H9 (cell line): ENCODE data around the gene SLC1A5. TPM values are rescaled to one million over a fixed set of nuclear protein-coding genes. Genes with fewer than 3 reads are reported as not detected.

Source experiments
- DNase-seq: peaks from one replicate; pipeline ENCODE4 v3.0.0-alpha.2; 2017
- H2AFZ ChIP-seq: one replicate; pipeline ENCODE4 v1.6.1; 2013; ENCODE audit warnings: mild to moderate bottlenecking, low read length, control low read depth, moderate library complexity
- H2AK5ac ChIP-seq: 2 replicates; pipeline ENCODE4 v1.6.1; 2013; ENCODE audit warnings: low read length, control low read depth, mixed read lengths; ENCODE audit not compliant: insufficient read length
- H2BK120ac ChIP-seq: one replicate; pipeline ENCODE4 v1.6.1; 2013; ENCODE audit warnings: low read depth, mild to moderate bottlenecking, low read length, control low read depth, inconsistent platforms; ENCODE audit not compliant: poor library complexity, severe bottlenecking
- H2BK12ac ChIP-seq: 2 replicates; pipeline ENCODE4 v1.6.1; 2013; ENCODE audit warnings: low read length, control low read depth, mixed read lengths, low read depth; ENCODE audit not compliant: insufficient read length
- H2BK15ac ChIP-seq: 2 replicates; pipeline ENCODE4 v1.6.1; 2013; ENCODE audit warnings: low read depth, low read length, control low read depth
- H2BK20ac ChIP-seq: one replicate; pipeline ENCODE4 v1.6.1; 2013; ENCODE audit warnings: low read depth, mild to moderate bottlenecking, low read length, control low read depth, inconsistent platforms; ENCODE audit not compliant: poor library complexity, severe bottlenecking
- H2BK5ac ChIP-seq: 2 replicates; pipeline ENCODE4 v1.6.1; 2013; ENCODE audit warnings: low read length, control low read depth, mixed read lengths; ENCODE audit not compliant: insufficient read length
- H3K14ac ChIP-seq: 2 replicates; pipeline ENCODE4 v1.6.1; 2013; ENCODE audit warnings: low read length, control low read depth; ENCODE audit not compliant: insufficient read depth
- H3K18ac ChIP-seq: 2 replicates; pipeline ENCODE4 v1.6.1; 2013; ENCODE audit warnings: low read depth, mild to moderate bottlenecking, mixed read lengths, low read length, control low read depth; ENCODE audit not compliant: insufficient read length
- H3K23ac ChIP-seq: 2 replicates; pipeline ENCODE4 v1.6.1; 2013; ENCODE audit warnings: low read length, control low read depth, mixed read lengths, low read depth; ENCODE audit not compliant: insufficient read length
- H3K23me2 ChIP-seq: 2 replicates; pipeline ENCODE4 v1.6.1; 2013; ENCODE audit warnings: low read depth, mild to moderate bottlenecking, mixed read lengths, low read length, control low read depth; ENCODE audit not compliant: insufficient read length, poor library complexity, severe bottlenecking
- H3K27ac ChIP-seq: 2 replicates; pipeline ENCODE4 v1.5.1; 2013; ENCODE audit warnings: low read length, control low read depth, mixed read lengths, low read depth; ENCODE audit not compliant: insufficient read length
- H3K27me3 ChIP-seq: 2 replicates; pipeline ENCODE4 v1.6.1; 2013; ENCODE audit warnings: low read length, control low read depth, inconsistent platforms; ENCODE audit not compliant: insufficient read depth
- H3K4ac ChIP-seq: 2 replicates; pipeline ENCODE4 v1.6.1; 2013; ENCODE audit warnings: low read depth, mild to moderate bottlenecking, control low read depth, inconsistent platforms, low read length, moderate library complexity
- H3K4me1 ChIP-seq: 2 replicates; pipeline ENCODE4 v1.6.1; 2013; ENCODE audit warnings: low read length, control low read depth, inconsistent platforms; ENCODE audit not compliant: insufficient read depth
- H3K4me2 ChIP-seq: 2 replicates; pipeline ENCODE4 v1.6.1; 2013; ENCODE audit warnings: low read length, control low read depth, mixed read lengths; ENCODE audit not compliant: insufficient read length, insufficient read depth
- H3K56ac ChIP-seq: 2 replicates; pipeline ENCODE4 v1.6.1; 2013; ENCODE audit warnings: low read depth, mild to moderate bottlenecking, mixed read lengths, low read length, control low read depth; ENCODE audit not compliant: insufficient read length
- H3K79me1 ChIP-seq: 2 replicates; pipeline ENCODE4 v1.6.1; 2013; ENCODE audit warnings: low read depth, mild to moderate bottlenecking, moderate library complexity, low read length, control low read depth, inconsistent platforms; ENCODE audit not compliant: insufficient read depth, poor library complexity, severe bottlenecking
- H3K79me2 ChIP-seq: 2 replicates; pipeline ENCODE4 v1.6.1; 2013; ENCODE audit warnings: low read length, control low read depth, inconsistent platforms; ENCODE audit not compliant: insufficient read depth
- H3K9ac ChIP-seq: 2 replicates; pipeline ENCODE4 v1.6.1; 2013; ENCODE audit warnings: low read length, control low read depth, mixed read lengths; ENCODE audit not compliant: insufficient read length; ENCODE audit errors: extremely low read depth
- H3K9me3 ChIP-seq: one replicate; pipeline ENCODE4 v1.6.1; 2013; ENCODE audit warnings: low read depth, low read length, inconsistent platforms; ENCODE audit not compliant: control insufficient read depth
- H3T11ph ChIP-seq: one replicate; pipeline ENCODE4 v1.6.1; 2013; ENCODE audit warnings: mild to moderate bottlenecking, low read length, control low read depth, inconsistent platforms
- H4K20me1 ChIP-seq: one replicate; pipeline ENCODE4 v1.6.1; 2013; ENCODE audit not compliant: control insufficient read depth, insufficient read length, insufficient read depth
- H4K5ac ChIP-seq: 2 replicates; pipeline ENCODE4 v1.6.1; 2013; ENCODE audit warnings: low read depth, mild to moderate bottlenecking, mixed read lengths, low read length, control low read depth; ENCODE audit not compliant: insufficient read length
- H4K8ac ChIP-seq: replicated peaks from 2 replicates; pipeline ENCODE4 v1.6.1; 2013; ENCODE audit warnings: low read length, control low read depth, mixed read lengths, low read depth; ENCODE audit not compliant: insufficient read length
- H4K91ac ChIP-seq: 2 replicates; pipeline ENCODE4 v1.6.1; 2013; ENCODE audit warnings: low read depth, mild to moderate bottlenecking, moderate library complexity, mixed read lengths, low read length, control low read depth; ENCODE audit not compliant: insufficient read length
- H3K27ac Mint-ChIP-seq, 3 experiments: 2 replicates in 2 of 3; 3 replicates in 1 of 3; pipeline ENCODE4 v1.8.0; 2020 to 2021; ENCODE audit warnings: mixed read lengths in 3 of 3, mild to moderate bottlenecking in 1 of 3, moderate library complexity in 1 of 3
- H3K27me3 Mint-ChIP-seq: 2 replicates; pipeline ENCODE4 v1.8.0; 2021; ENCODE audit warnings: low read depth, mild to moderate bottlenecking, moderate library complexity, mixed read lengths
- H3K36me3 Mint-ChIP-seq, 3 experiments: 2 replicates in 2 of 3; 3 replicates in 1 of 3; pipeline ENCODE4 v1.8.0; 2020 to 2021; ENCODE audit warnings: low read depth in 3 of 3, mixed read lengths in 3 of 3; ENCODE audit not compliant: insufficient read depth in 1 of 3
- H3K4me1 Mint-ChIP-seq, 2 experiments: 2 replicates each; pipeline ENCODE4 v1.8.0; 2020; ENCODE audit warnings: mixed read lengths in 2 of 2
- H3K4me3 Mint-ChIP-seq, 2 experiments: 2 replicates in 1 of 2; 3 replicates in 1 of 2; pipeline ENCODE4 v1.8.0; 2020 to 2021; ENCODE audit warnings: mild to moderate bottlenecking in 2 of 2, mixed read lengths in 2 of 2, moderate library complexity in 1 of 2
- H3K9me3 Mint-ChIP-seq, 2 experiments: 2 replicates in 1 of 2; 3 replicates in 1 of 2; pipeline ENCODE4 v1.8.0; 2020; ENCODE audit warnings: mild to moderate bottlenecking in 2 of 2, mixed read lengths in 2 of 2, moderate library complexity in 1 of 2
- WGBS: extraction: QIAGEN DNeasy Blood & Tissue Kit; methylation state at CpG from one replicate; pipeline ENCODE4 v1.1.7; 2013; ENCODE audit warnings: missing lambda C conversion rate, low lambda C conversion rate, mixed read lengths; ENCODE audit not compliant: insufficient read length; ENCODE audit errors: extremely low coverage; 5-methylcytosine and 5-hydroxymethylcytosine counted together
- total RNA-seq: library from RNA; stranded (reverse); gene quantifications from 2 replicates; pipeline ENCODE4 v1.2.1, GENCODE V29; 2021
- TF ChIP-seq, protein P1 (sequence below): fragments of 200-600 bp; sonication (generic); conservative IDR thresholded peaks from 3 replicates; pipeline ENCODE4 v1.8.0; 2021; ENCODE audit warnings: antibody characterized with exemption, mild to moderate bottlenecking

Gene SLC1A5
- total RNA-seq, 1 experiment from 2014 or later, result 258 TPM

DNA sequence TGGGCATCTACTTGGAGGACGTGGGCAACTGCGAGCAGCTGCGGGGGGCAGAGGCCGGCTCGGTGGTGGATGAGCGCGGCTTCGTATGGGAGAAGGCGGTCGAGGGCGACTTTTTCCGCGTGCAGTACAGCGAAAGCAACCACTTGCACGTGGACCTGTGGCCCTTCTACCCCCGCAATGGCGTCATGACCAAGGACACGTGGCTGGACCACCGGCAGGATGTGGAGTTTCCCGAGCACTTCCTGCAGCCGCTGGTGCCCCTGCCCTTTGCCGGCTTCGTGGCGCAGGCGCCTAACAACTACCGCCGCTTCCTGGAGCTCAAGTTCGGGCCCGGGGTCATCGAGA, 31.9 kb downstream of the SLC1A5 start:
- Histone ChIP-seq H2BK120ac (no peak overlapping the region), H3K9ac (no peak overlapping the region), H3K23me2 (no peaks in the 10 kb centered on the region), H4K91ac (no peak overlapping the region), H3K56ac (no peak overlapping the region), H3T11ph (no peak overlapping the region), H2BK5ac (no peak overlapping the region), H2BK15ac (no peak overlapping the region), H3K4me1 (no peaks in the 10 kb centered on the region), H3K79me2 (no peaks in the 10 kb centered on the region), H3K23ac (no peak overlapping the region), H4K8ac (no peak overlapping the region), H2AFZ (no peak overlapping the region), H3K79me1 (no peaks in the 10 kb centered on the region), H2BK12ac (no peak overlapping the region), H2BK20ac (no peak overlapping the region), H3K27me3 (no peaks in the 10 kb centered on the region), H4K5ac (no peak overlapping the region), H3K9me3 (no peaks in the 10 kb centered on the region), H3K14ac (no peak overlapping the region), H3K27ac (no peak overlapping the region), H3K4me2 (no peak overlapping the region), H3K18ac (no peak overlapping the region), H4K20me1 (no peaks in the 10 kb centered on the region), H2AK5ac (no peak overlapping the region), H3K4ac (no peak overlapping the region)
- Mint-ChIP-seq H3K27ac (no peak overlapping the region), H3K4me3 (no peak overlapping the region), H3K36me3 (peaks cover 5 to 39% (median 24%) of the 10 kb centered on the region in 3 experiments; a peak in 6 of 7 replicates), H3K4me1 (peaks cover 4 to 17% of the 10 kb centered on the region in 2 experiments; a peak in 3 of 4 replicates), H3K27me3 (no peaks in the 10 kb centered on the region), H3K9me3 (no peaks in the 10 kb centered on the region)
- no CpG with 5 or more reads among the region's 30 CpGs for WGBS
- TF ChIP-seq, protein P1, sequence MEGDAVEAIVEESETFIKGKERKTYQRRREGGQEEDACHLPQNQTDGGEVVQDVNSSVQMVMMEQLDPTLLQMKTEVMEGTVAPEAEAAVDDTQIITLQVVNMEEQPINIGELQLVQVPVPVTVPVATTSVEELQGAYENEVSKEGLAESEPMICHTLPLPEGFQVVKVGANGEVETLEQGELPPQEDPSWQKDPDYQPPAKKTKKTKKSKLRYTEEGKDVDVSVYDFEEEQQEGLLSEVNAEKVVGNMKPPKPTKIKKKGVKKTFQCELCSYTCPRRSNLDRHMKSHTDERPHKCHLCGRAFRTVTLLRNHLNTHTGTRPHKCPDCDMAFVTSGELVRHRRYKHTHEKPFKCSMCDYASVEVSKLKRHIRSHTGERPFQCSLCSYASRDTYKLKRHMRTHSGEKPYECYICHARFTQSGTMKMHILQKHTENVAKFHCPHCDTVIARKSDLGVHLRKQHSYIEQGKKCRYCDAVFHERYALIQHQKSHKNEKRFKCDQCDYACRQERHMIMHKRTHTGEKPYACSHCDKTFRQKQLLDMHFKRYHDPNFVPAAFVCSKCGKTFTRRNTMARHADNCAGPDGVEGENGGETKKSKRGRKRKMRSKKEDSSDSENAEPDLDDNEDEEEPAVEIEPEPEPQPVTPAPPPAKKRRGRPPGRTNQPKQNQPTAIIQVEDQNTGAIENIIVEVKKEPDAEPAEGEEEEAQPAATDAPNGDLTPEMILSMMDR, result no peak
- DNase-seq, result no peak
